Measurements from ENCODE around the gene RPS15A. TPM values are rescaled to one million over a fixed set of nuclear protein-coding genes. Genes with fewer than 3 reads are reported as not detected.
"Not testable (repeated sequence)": the region's sequence is repeated elsewhere in the genome, so short reads cannot be mapped to it uniquely, and the experiment has no call there.

RPS15A gene
- total RNA-seq, 1 experiment from 2014 or later = 2,575 TPM

DNA sequence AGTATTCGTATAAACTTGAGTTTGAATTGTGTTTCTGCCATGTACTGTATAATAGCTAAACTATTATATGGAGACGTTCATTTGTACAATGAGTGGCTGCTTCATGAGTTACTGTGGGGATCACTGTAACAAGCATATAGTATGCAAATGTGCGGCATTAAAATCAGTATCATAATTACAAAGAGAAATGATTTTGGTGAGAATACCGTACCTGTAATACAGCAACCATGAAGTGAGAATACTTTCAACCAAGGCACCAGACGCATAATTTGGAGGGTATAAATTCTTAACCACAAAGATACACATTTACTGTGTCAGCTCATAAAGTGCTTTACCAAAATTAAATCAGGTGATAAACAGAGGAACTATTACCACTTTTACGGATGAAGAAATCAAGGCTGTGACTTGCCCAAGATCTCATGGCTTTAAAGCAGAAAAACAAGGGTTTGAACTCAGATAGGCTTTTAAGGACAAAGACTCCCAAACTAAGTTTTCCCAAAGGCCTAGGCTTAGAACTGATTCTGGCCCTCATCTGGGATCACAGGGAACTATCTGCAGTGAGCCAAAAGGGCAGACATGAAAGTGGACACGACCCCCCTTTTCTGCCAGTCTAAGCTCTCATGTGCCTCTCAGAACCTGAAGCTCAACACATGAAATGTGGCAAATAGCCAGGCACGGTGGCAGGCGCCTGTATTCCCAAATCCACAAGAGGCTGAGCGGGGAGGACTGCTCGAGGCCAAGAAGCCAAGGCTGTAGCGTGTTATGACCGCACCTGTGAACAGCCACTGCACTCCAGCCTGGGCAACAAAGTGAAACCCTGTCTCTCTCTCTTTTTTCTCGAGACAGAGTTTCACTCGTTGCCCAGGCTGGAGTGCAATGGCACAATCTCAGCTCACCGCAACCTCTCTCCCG, 6.4 kb downstream of the RPS15A start:
- no peak for DNase-seq (ENCODE audit: low read depth in 1 of 2, low spot score in 2 of 2)
- no peaks in the 10 kb centered on the region for H3K9me3 ChIP-seq (replicated peaks)
- no peaks in the 10 kb centered on the region for H3K27me3 ChIP-seq (replicated peaks)
- peaks cover 65% of the 10 kb centered on the region for H3K36me3 ChIP-seq
- no peak overlapping the region for H3K4me3 ChIP-seq
- H3K4me1 ChIP-seq (replicated peaks) = peaks cover 15% of the 10 kb centered on the region
- no peak overlapping the region for H3K27ac ChIP-seq

DNA sequence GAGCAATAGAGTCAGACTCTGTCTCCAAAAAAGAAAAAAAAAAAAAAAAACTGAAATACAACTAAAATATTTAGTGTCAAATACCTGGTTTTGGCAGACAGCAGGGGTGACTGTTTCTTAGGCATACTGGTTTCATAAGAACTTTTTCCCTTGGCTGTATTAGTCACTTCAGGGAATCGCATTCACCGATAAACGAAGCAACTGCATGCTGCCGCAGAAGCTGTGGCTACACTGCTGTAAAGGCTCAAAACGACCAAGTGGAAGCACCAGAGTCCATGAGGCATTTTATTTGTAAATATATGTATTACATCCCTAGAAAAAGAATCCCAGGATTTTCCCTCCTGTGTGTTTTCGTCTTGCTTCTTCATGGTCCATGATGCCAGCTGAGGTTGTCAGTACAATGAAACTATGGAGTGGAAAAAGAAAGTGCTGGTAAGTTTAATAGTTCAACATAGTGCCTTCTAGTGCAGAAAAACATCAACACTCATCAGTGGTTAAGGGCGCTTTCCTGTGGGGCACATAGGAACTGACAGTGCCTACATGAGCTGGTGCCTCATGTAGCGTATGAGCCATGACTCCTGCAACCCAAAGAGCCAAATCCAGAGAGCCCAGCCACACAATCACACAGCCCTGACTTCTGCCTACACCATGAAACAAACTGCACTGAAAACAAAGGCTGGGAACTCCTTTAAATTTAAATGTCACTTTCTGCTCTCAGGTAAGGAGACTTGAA, 7.3 kb downstream of the RPS15A start:
- H3K4me3 ChIP-seq = no peak overlapping the region
- no peak overlapping the region for H3K27ac ChIP-seq
- H3K4me1 ChIP-seq (replicated peaks) = peaks cover 8% of the 10 kb centered on the region; the same call in 1 of the 2 replicates
- no peak for DNase-seq (ENCODE audit: low read depth in 1 of 2, low spot score in 2 of 2)
- H3K27me3 ChIP-seq (replicated peaks) = no peaks in the 10 kb centered on the region
- peaks cover 57% of the 10 kb centered on the region for H3K36me3 ChIP-seq
- no peaks in the 10 kb centered on the region for H3K9me3 ChIP-seq (replicated peaks)

GRCh38 chr16:18781232-18781631, 8.9 kb downstream of the RPS15A start:
- not testable (repeated sequence) for H3K9me3 ChIP-seq (replicated peaks); H3K4me3 ChIP-seq; H3K27me3 ChIP-seq (replicated peaks); DNase-seq (ENCODE audit: low read depth in 1 of 2, low spot score in 2 of 2); H3K27ac ChIP-seq; H3K4me1 ChIP-seq (replicated peaks)
- peaks cover 41% of the 10 kb centered on the region for H3K36me3 ChIP-seq

- peaks cover 34% of the 10 kb centered on the region for H3K36me3 ChIP-seq
- not testable (repeated sequence) for H3K4me1 ChIP-seq (replicated peaks); H3K4me3 ChIP-seq; H3K9me3 ChIP-seq (replicated peaks); H3K27me3 ChIP-seq (replicated peaks); H3K27ac ChIP-seq; DNase-seq (ENCODE audit: low read depth in 1 of 2, low spot score in 2 of 2)
These were observed 9.6 kb downstream of the RPS15A start for GRCh38 chr16:18780460-18781026.

GRCh38 chr16:18777664-18778063, 12.5 kb downstream of the RPS15A start:
- H3K27ac ChIP-seq; H3K4me3 ChIP-seq; H3K4me1 ChIP-seq (replicated peaks); H3K27me3 ChIP-seq (replicated peaks); H3K36me3 ChIP-seq; DNase-seq (ENCODE audit: low read depth in 1 of 2, low spot score in 2 of 2); H3K9me3 ChIP-seq (replicated peaks): not testable (repeated sequence)

DNA sequence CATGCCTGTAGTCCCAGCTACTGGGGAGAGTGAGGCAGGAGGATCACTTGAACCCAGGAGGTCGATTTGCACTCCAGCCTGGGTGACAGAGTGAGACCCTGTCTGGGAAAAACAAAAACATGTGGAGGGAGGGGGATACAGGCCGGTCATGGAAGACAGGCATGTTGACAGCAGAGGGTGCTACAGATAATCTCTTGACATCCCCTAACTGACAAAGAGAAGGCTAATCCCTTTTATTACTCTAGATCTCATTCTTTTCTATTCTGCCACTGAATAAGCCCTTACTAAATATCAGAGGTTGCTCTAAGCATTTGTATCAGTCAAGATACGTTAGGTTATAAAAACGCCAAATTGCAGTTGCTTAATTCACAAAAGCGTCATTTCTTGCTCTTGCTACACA, 13.8 kb downstream of the RPS15A start:
- H3K4me1 ChIP-seq (replicated peaks); DNase-seq (ENCODE audit: low read depth in 1 of 2, low spot score in 2 of 2); H3K9me3 ChIP-seq (replicated peaks); H3K4me3 ChIP-seq; H3K36me3 ChIP-seq; H3K27ac ChIP-seq; H3K27me3 ChIP-seq (replicated peaks): not testable (repeated sequence)

DNA sequence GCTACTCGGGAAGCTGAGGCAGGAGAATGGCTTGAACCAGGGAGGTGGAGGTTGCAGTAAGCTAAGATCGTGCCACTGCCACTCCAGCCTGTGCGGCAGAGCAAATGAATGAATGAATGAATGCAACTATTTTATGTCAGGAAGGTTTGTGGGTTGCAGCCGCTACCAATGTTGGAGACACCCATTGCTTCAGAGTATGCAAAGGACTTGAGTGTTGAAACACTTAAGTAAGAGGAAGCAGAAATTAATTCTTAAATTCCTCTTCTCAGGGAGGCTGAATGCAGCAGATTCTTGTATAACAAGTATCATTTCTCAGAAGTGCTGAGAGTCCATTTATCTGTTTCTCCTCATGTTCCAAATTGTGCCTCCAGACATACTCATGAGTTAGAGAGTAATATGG, 15.5 kb downstream of the RPS15A start:
- H3K27me3 ChIP-seq (replicated peaks); DNase-seq (ENCODE audit: low read depth in 1 of 2, low spot score in 2 of 2); H3K9me3 ChIP-seq (replicated peaks); H3K27ac ChIP-seq; H3K4me1 ChIP-seq (replicated peaks); H3K36me3 ChIP-seq; H3K4me3 ChIP-seq: not testable (repeated sequence)

DNA sequence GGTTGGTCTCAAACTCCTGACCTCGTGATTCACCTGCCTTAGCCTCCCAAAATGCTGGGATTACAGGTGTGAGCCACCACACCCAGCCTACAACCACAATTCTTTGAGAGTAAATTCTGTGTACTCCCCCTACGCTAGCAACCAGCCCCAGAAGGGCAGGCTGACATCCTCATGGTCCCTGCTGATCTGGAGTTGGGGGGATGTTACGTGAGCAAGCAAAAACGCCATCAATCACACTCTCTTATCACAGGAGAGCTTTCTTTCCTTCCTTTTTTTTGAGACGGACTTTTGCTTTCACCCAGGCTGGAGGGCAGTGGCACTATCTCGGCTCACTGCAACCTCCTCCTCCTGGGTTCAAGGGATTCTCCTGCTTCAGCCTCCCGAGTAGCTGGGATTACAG, 18.0 kb downstream of the RPS15A start:
- H3K36me3 ChIP-seq; H3K27ac ChIP-seq; H3K27me3 ChIP-seq (replicated peaks); H3K4me1 ChIP-seq (replicated peaks); H3K9me3 ChIP-seq (replicated peaks); H3K4me3 ChIP-seq; DNase-seq (ENCODE audit: low read depth in 1 of 2, low spot score in 2 of 2): not testable (repeated sequence)

- not testable (repeated sequence) for H3K27ac ChIP-seq; H3K9me3 ChIP-seq (replicated peaks); DNase-seq (ENCODE audit: low read depth in 1 of 2, low spot score in 2 of 2); H3K4me1 ChIP-seq (replicated peaks); H3K27me3 ChIP-seq (replicated peaks); H3K4me3 ChIP-seq; H3K36me3 ChIP-seq
These were observed 19.7 kb downstream of the RPS15A start for GRCh38 chr16:18770336-18770962.

- not testable (repeated sequence) for H3K27me3 ChIP-seq (replicated peaks); H3K27ac ChIP-seq; H3K36me3 ChIP-seq; H3K4me3 ChIP-seq; DNase-seq (ENCODE audit: low read depth in 1 of 2, low spot score in 2 of 2); H3K9me3 ChIP-seq (replicated peaks); H3K4me1 ChIP-seq (replicated peaks)
These were observed 22.9 kb downstream of the RPS15A start for GRCh38 chr16:18767217-18767616.

- DNase-seq (ENCODE audit: low read depth in 1 of 2, low spot score in 2 of 2); H3K4me1 ChIP-seq (replicated peaks): not testable (repeated sequence)
These were observed 27.4 kb downstream of the RPS15A start for GRCh38 chr16:18762713-18763112.

GRCh38 chr16:18759598-18760520, 30.3 kb downstream of the RPS15A start:
- not testable (repeated sequence) for H3K4me1 ChIP-seq (replicated peaks); H3K36me3 ChIP-seq; H3K9me3 ChIP-seq (replicated peaks); H3K27ac ChIP-seq; DNase-seq (ENCODE audit: low read depth in 1 of 2, low spot score in 2 of 2); H3K27me3 ChIP-seq (replicated peaks); H3K4me3 ChIP-seq

More at GRCh38 chr16:18762713-18763112, 27.4 kb downstream of the RPS15A start:
- not testable (repeated sequence) for H3K36me3 ChIP-seq; H3K27ac ChIP-seq; H3K27me3 ChIP-seq (replicated peaks); H3K9me3 ChIP-seq (replicated peaks); H3K4me3 ChIP-seq

All from SJSA1 (cell line).